K562 (cell line): ENCODE measurements around the gene ALG5. TPM values are rescaled to one million over a fixed set of nuclear protein-coding genes. Genes with fewer than 3 reads are reported as not detected.

Experiments used
- CEBPZ ChIP-seq: fragments of 150-350 bp; IDR thresholded peaks from 2 replicates; pipeline ENCODE4 v1.6.1; 2014; ENCODE audit warnings: low read depth, mild to moderate bottlenecking, low read length, borderline replicate concordance
- FOXA1 ChIP-seq: fragments of 450-650 bp; IDR thresholded peaks from 2 replicates; pipeline ENCODE4 v1.6.1; 2016; ENCODE audit warnings: mild to moderate bottlenecking, borderline replicate concordance
- MGA ChIP-seq: fragments of 450-650 bp; IDR thresholded peaks from 2 replicates; pipeline ENCODE4 v1.6.1; 2016; ENCODE audit warnings: mild to moderate bottlenecking, moderate library complexity
- PHF8 ChIP-seq: fragments of 200-600 bp; sonication (generic); IDR thresholded peaks from 2 replicates; pipeline ENCODE4 v1.6.1; 2012; ENCODE audit warnings: mixed run types, mild to moderate bottlenecking, inconsistent platforms, low read length, moderate library complexity, borderline replicate concordance
- ZBTB43 ChIP-seq: sonication (generic); formaldehyde crosslinking; IDR thresholded peaks from 2 replicates; pipeline ENCODE4 v1.8.0; 2023; ENCODE audit warnings: mild to moderate bottlenecking, missing genetic modification reagents
- polyA plus RNA-seq, 8 experiments: library from polyadenylated mRNA; depleted of rRNA in 4 of 8; stranded (reverse) in 5 of 8; unstranded in 3 of 8; fragments of >200 nt; fragmentation: Nextera tagmentation in 2 of 8; fragmentation: Illumina TruSeq in 1 of 8; extraction: Ambion mirVana in 2 of 8; extraction: Trizol in 1 of 8; gene quantifications; 2 replicates each; pipeline versions ENCODE4 v1.2.1 to v1.2.3, GENCODE V29; 2011 to 2014; ENCODE audit warnings: inconsistent platforms in 1 of 8, missing spikeins in 1 of 8
- total RNA-seq, 7 experiments: library from RNA; depleted of rRNA in 6 of 7; stranded (reverse); fragments of >200 nt in 6 of 7; fragmentation: Illumina TruSeq in 2 of 7; extraction: Trizol in 2 of 7; gene quantifications; 2 replicates each; pipeline versions ENCODE4 v1.2.1 to v1.2.3, GENCODE V29; 2011 to 2021; ENCODE audit warnings: low replicate concordance in 1 of 7
- TF ChIP-seq, protein P1 (sequence below): fragments of 250-450 bp; sonication (Bioruptor Pico); IDR thresholded peaks from 2 replicates; pipeline ENCODE4 v1.9.0; 2021; ENCODE audit warnings: mild to moderate bottlenecking, inconsistent platforms

ALG5 gene
- total and polyA plus RNA-seq, 9 of the 15 experiments (the other 6 are each of a cell fraction or from before 2014, with no cell fraction given) = 33.6 to 80.5 (median 48.2) TPM

DNA sequence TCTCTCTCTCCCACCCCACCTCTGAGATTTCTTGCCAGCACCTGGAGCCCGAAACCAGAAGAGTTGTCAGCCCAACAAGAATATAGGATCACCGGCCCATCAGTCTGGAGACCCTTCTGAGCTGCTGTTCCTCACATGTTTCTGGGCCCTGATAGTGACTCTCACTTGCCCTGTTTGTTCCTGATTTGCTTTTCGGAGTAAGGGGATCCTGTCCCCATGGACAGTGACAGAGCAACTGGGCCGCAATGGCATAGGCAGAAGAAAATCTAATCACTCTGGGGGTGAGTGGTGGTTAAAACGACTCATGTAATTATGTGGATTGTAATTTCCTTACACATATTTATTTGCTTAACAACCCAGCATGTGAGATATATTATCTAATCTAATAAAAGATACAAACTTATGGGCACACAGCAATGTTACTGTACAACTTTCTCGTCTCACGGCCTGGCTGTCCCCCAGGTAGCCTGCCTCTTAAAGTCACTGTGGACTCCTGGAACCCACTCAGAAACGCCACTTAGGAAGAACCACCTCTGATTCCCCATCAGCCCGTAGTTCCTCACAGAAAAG lies 78.4 kb downstream of the ALG5 start (continued):
- TF ChIP-seq ZBTB43 (CRISPR knock-in tag) = no peak
- no peak for TF ChIP-seq MGA
- TF ChIP-seq PHF8 = no peak
- TF ChIP-seq FOXA1 = no peak
- TF ChIP-seq CEBPZ = no peak
- TF ChIP-seq, protein P1, sequence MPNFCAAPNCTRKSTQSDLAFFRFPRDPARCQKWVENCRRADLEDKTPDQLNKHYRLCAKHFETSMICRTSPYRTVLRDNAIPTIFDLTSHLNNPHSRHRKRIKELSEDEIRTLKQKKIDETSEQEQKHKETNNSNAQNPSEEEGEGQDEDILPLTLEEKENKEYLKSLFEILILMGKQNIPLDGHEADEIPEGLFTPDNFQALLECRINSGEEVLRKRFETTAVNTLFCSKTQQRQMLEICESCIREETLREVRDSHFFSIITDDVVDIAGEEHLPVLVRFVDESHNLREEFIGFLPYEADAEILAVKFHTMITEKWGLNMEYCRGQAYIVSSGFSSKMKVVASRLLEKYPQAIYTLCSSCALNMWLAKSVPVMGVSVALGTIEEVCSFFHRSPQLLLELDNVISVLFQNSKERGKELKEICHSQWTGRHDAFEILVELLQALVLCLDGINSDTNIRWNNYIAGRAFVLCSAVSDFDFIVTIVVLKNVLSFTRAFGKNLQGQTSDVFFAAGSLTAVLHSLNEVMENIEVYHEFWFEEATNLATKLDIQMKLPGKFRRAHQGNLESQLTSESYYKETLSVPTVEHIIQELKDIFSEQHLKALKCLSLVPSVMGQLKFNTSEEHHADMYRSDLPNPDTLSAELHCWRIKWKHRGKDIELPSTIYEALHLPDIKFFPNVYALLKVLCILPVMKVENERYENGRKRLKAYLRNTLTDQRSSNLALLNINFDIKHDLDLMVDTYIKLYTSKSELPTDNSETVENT = no peak
